ENCODE measurements around the gene VAPA.
A peak's percentile ranks its signal among the peaks of the same experiment; 100 is the strongest.

The VAPA gene

GRCh38 chr18:9969247-9969646 lies 55.4 kb downstream of the VAPA start:
- no peak for DNase-seq

- DNase-seq = peak in 52 of 58 donors; percentile 2 to 87 (median 56)
Observed at GRCh38 chr18:9971313-9971920, 57.6 kb downstream of the VAPA start.

- DNase-seq = no peak
Observed at GRCh38 chr18:9973470-9973869, 59.7 kb downstream of the VAPA start.

- DNase-seq = no peak
Observed at GRCh38 chr18:9974279-9974915, 60.6 kb downstream of the VAPA start.

GRCh38 chr18:9975658-9976057 lies 61.8 kb downstream of the VAPA start:
- no peak for DNase-seq

GRCh38 chr18:9982711-9983110 lies 68.9 kb downstream of the VAPA start:
- no peak for DNase-seq

GRCh38 chr18:9984080-9984479 lies 70.3 kb downstream of the VAPA start:
- no peak for DNase-seq

- DNase-seq = no peak
Observed at GRCh38 chr18:9985641-9986040, 71.8 kb downstream of the VAPA start.

GRCh38 chr18:9986156-9986930 lies 72.5 kb downstream of the VAPA start:
- no peak for DNase-seq

GRCh38 chr18:9987345-9987744 lies 73.5 kb downstream of the VAPA start:
- DNase-seq = peak in 2 of 58 donors; percentile 20 to 22

- DNase-seq = peak in 28 of 58 donors; percentile 12 to 69 (median 39)
Observed at GRCh38 chr18:9987931-9988330, 74.1 kb downstream of the VAPA start.

GRCh38 chr18:9988665-9989064 lies 74.8 kb downstream of the VAPA start:
- no peak for DNase-seq

GRCh38 chr18:9989481-9989880 lies 75.7 kb downstream of the VAPA start:
- no peak for DNase-seq

- no peak for DNase-seq
Observed at GRCh38 chr18:9991011-9992000, 77.5 kb downstream of the VAPA start.

- no peak for DNase-seq
Observed at GRCh38 chr18:9992300-9992972, 78.6 kb downstream of the VAPA start.

- no peak for DNase-seq
Observed at GRCh38 chr18:9992973-9993520, 79.2 kb downstream of the VAPA start.

- peak in 6 of 58 donors; percentile 25 to 54 (median 32) for DNase-seq
Observed at GRCh38 chr18:9993521-9994025, 79.8 kb downstream of the VAPA start.

- DNase-seq = no peak
Observed at GRCh38 chr18:9994026-9994570, 80.3 kb downstream of the VAPA start.

GRCh38 chr18:9994701-9995235 lies 81.0 kb downstream of the VAPA start:
- no peak for DNase-seq
